Astrocyte (in vitro differentiated cells and primary cell): ENCODE measurements around the gene MN1. TPM values are rescaled to one million over a fixed set of nuclear protein-coding genes. Genes with fewer than 3 reads are reported as not detected.
A peak's percentile ranks its signal among the peaks of the same experiment; 100 is the strongest.

Experiments
- DNase-seq: peaks from one replicate; pipeline ENCODE4 v3.0.0-alpha.2; 2010; ENCODE audit warnings: low read depth
- FAIRE-seq: peaks from 2 replicates; lab custom pipeline; 2011; peaks lifted over from hg19 to GRCh38; lab: Jason Lieb, UNC
- H2AFZ ChIP-seq: 2 replicates; pipeline ENCODE4 v1.6.0; 2012; ENCODE audit warnings: low read depth, low read length, inconsistent platforms
- H3K27ac ChIP-seq: 2 replicates; pipeline ENCODE4 v1.5.1; 2011; ENCODE audit warnings: low read depth, low read length, inconsistent platforms
- H3K27me3 ChIP-seq: 2 replicates; pipeline ENCODE4 v1.6.0; 2011; ENCODE audit warnings: low read length, inconsistent platforms; ENCODE audit not compliant: insufficient read depth
- H3K36me3 ChIP-seq: 2 replicates; pipeline ENCODE4 v1.5.1; 2011; ENCODE audit warnings: low read length, inconsistent platforms; ENCODE audit not compliant: insufficient read depth
- H3K4me1 ChIP-seq: 2 replicates; pipeline ENCODE4 v1.5.1; 2011; ENCODE audit warnings: low read length, inconsistent platforms; ENCODE audit not compliant: insufficient read depth
- H3K4me2 ChIP-seq: 2 replicates; pipeline ENCODE4 v1.6.0; 2012; ENCODE audit warnings: low read length, inconsistent platforms
- H3K4me3 ChIP-seq: 2 replicates; pipeline ENCODE4 v1.5.1; 2011; ENCODE audit warnings: low read depth, mild to moderate bottlenecking, low read length, inconsistent platforms; ENCODE audit not compliant: insufficient read depth
- H3K79me2 ChIP-seq: 2 replicates; pipeline ENCODE4 v1.6.0; 2012; ENCODE audit warnings: mild to moderate bottlenecking, low read length, inconsistent platforms; ENCODE audit not compliant: insufficient read depth
- H3K9ac ChIP-seq: 2 replicates; pipeline ENCODE4 v1.6.0; 2012; ENCODE audit warnings: mild to moderate bottlenecking, low read length, inconsistent platforms
- H3K9me3 ChIP-seq: 2 replicates; pipeline ENCODE4 v1.5.1; 2012; ENCODE audit warnings: low read depth, mild to moderate bottlenecking, low read length, inconsistent platforms; ENCODE audit not compliant: insufficient read depth
- H4K20me1 ChIP-seq: 2 replicates; pipeline ENCODE4 v1.6.0; 2012; ENCODE audit warnings: low read length, inconsistent platforms; ENCODE audit not compliant: insufficient read depth
- H3K27ac Mint-ChIP-seq: one replicate; pipeline ENCODE4 v1.8.0; 2021; ENCODE audit warnings: mild to moderate bottlenecking, mixed read lengths; ENCODE audit not compliant: unreplicated experiment
- H3K27me3 Mint-ChIP-seq: one replicate; pipeline ENCODE4 v1.8.0; 2021; ENCODE audit warnings: low read depth, mixed read lengths; ENCODE audit not compliant: unreplicated experiment
- H3K36me3 Mint-ChIP-seq: one replicate; pipeline ENCODE4 v1.8.0; 2021; ENCODE audit warnings: low read depth, mixed read lengths; ENCODE audit not compliant: unreplicated experiment
- H3K4me1 Mint-ChIP-seq: one replicate; pipeline ENCODE4 v1.8.0; 2021; ENCODE audit warnings: low read depth, mixed read lengths; ENCODE audit not compliant: unreplicated experiment
- H3K4me3 Mint-ChIP-seq: one replicate; pipeline ENCODE4 v1.8.0; 2021; ENCODE audit warnings: mild to moderate bottlenecking, moderate library complexity, mixed read lengths; ENCODE audit not compliant: unreplicated experiment
- H3K9me3 Mint-ChIP-seq: one replicate; pipeline ENCODE4 v1.8.0; 2021; ENCODE audit warnings: mild to moderate bottlenecking, mixed read lengths; ENCODE audit not compliant: unreplicated experiment
- CTCF ChIP-seq: IDR thresholded peaks from 2 replicates; pipeline ENCODE4 v1.5.1; 2011; ENCODE audit warnings: low read depth, mild to moderate bottlenecking, inconsistent platforms, low read length, moderate library complexity; ENCODE audit not compliant: insufficient read depth
- EZH2 ChIP-seq: IDR thresholded peaks from 2 replicates; pipeline ENCODE4 v1.6.1; 2012; ENCODE audit warnings: mild to moderate bottlenecking, low read length, inconsistent platforms; ENCODE audit not compliant: insufficient read depth
- total RNA-seq: library from RNA; stranded (reverse); gene quantifications from 2 replicates; pipeline ENCODE4 v1.2.1, GENCODE V29; 2021

MN1 gene
- total RNA-seq, 1 donor from 2014 or later = 98.6 TPM

DNA sequence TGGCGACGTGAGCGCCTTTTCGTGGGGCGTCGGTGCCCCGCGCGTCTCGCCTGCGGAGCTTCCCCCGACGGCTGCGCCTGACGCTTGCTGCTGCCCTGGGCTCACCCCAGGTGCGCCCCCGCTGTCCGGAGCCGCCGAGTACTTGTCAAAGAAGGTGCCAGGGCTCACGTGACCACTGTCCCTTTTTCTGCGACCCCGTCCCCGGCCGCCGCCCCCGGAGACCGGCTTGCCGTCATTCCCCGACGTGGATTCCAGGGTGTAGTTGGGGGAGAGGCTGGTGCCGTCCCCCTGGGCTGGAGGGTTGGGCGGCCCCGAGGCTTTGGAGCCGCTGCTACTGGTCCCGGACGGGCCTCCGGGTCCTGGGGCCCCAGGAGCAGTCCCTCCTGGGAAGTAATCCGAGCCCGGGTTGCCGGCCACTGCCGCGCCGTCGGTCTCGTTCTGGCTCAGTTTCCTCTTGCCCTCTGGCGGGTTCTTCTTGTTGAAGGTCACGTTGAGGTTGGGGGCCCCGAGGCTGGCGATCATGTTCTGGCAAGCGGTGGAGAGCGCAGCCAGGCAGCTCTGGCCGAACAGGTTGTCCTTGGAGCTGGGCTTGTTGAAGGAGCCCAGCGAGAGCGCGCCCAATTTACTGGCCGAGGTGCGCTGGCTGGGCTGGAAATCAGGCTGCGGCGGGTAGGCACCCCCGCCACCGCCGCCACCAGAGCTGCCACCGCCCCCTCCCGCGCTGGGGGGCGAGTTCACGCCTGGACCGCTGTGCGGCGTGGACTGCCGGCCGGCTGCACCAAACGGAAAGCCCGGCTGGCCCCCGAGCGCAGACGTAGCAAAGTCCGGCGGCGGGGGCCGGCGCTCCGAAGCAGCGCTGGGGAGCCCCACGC lies 3.8 kb downstream of the MN1 start:
- peaks cover 95% of the 10 kb centered on the region for H3K79me2 ChIP-seq
- H3K27me3 ChIP-seq = no peaks in the 10 kb centered on the region
- peak overlapping the region; percentile 57 for H3K27ac ChIP-seq
- peaks cover 11% of the 10 kb centered on the region for H3K36me3 ChIP-seq
- no peak for TF ChIP-seq EZH2
- peak overlapping the region; percentile 96 for H3K4me3 Mint-ChIP-seq
- H3K9ac ChIP-seq = peak overlapping the region; percentile 83
- H3K9me3 Mint-ChIP-seq = no peaks in the 10 kb centered on the region
- no peaks in the 10 kb centered on the region for H3K27me3 Mint-ChIP-seq
- FAIRE-seq = no peak
- H3K27ac Mint-ChIP-seq = no peak overlapping the region
- H4K20me1 ChIP-seq = peaks cover 68% of the 10 kb centered on the region
- H3K4me3 ChIP-seq = peak overlapping the region; percentile 71
- H3K4me1 ChIP-seq = peaks cover 37% of the 10 kb centered on the region
- peak overlapping the region; percentile 98 for H3K4me2 ChIP-seq
- H3K4me1 Mint-ChIP-seq = peaks cover 22% of the 10 kb centered on the region
- DNase-seq = no peak
- H3K9me3 ChIP-seq = no peaks in the 10 kb centered on the region
- peaks cover 31% of the 10 kb centered on the region for H3K36me3 Mint-ChIP-seq
- H2AFZ ChIP-seq = no peak overlapping the region

GRCh38 chr22:27796829-27797519 lies 4.6 kb downstream of the MN1 start:
- Histone ChIP-seq H3K36me3 (peaks cover 11% of the 10 kb centered on the region), H3K4me2 (peak overlapping the region; percentile 98), H3K4me1 (peaks cover 35% of the 10 kb centered on the region), H3K27ac (peak overlapping the region; percentile 57), H3K27me3 (no peaks in the 10 kb centered on the region), H3K9ac (peak overlapping the region; percentile 83), H3K4me3 (peak overlapping the region; percentile 71), H3K9me3 (no peaks in the 10 kb centered on the region), H2AFZ (no peak overlapping the region), H3K79me2 (peaks cover 94% of the 10 kb centered on the region), H4K20me1 (peaks cover 74% of the 10 kb centered on the region)
- no peaks in the 10 kb centered on the region for H3K9me3 Mint-ChIP-seq
- DNase-seq = no peak
- H3K4me3 Mint-ChIP-seq = peak overlapping the region; percentile 96
- no peak for FAIRE-seq
- H3K27ac Mint-ChIP-seq = peak overlapping the region; percentile 93
- TF ChIP-seq EZH2 = no peak
- TF ChIP-seq CTCF = no peak
- peaks cover 31% of the 10 kb centered on the region for H3K36me3 Mint-ChIP-seq
- peaks cover 24% of the 10 kb centered on the region for H3K4me1 Mint-ChIP-seq
- H3K27me3 Mint-ChIP-seq = no peaks in the 10 kb centered on the region

GRCh38 chr22:27795696-27796517 lies 5.6 kb downstream of the MN1 start:
- peaks cover 99% of the 10 kb centered on the region for H3K79me2 ChIP-seq
- peak overlapping the region; percentile 83 for H3K9ac ChIP-seq
- Mint-ChIP-seq H3K27me3 (no peaks in the 10 kb centered on the region), H3K9me3 (no peaks in the 10 kb centered on the region), H3K4me3 (peak overlapping the region; percentile 96), H3K36me3 (peaks cover 32% of the 10 kb centered on the region), H3K4me1 (peaks cover 34% of the 10 kb centered on the region), H3K27ac (peak overlapping the region; percentile 93)
- H3K36me3 ChIP-seq = peaks cover 11% of the 10 kb centered on the region
- H2AFZ ChIP-seq = no peak overlapping the region
- FAIRE-seq (no peak), DNase-seq (no peak)
- H3K27me3 ChIP-seq = no peaks in the 10 kb centered on the region
- H3K27ac ChIP-seq = peak overlapping the region; percentile 57
- no peaks in the 10 kb centered on the region for H3K9me3 ChIP-seq
- peak overlapping the region; percentile 71 for H3K4me3 ChIP-seq
- peaks cover 84% of the 10 kb centered on the region for H4K20me1 ChIP-seq
- peaks cover 46% of the 10 kb centered on the region for H3K4me1 ChIP-seq
- TF ChIP-seq CTCF (no peak), EZH2 (no peak)
- peak overlapping the region; percentile 98 for H3K4me2 ChIP-seq
